ENCODE measurements around the gene LRP1.
A peak's percentile ranks its signal among the peaks of the same experiment; 100 is the strongest.

Gene LRP1

GRCh38 chr12:57203791-57204190 is 75.5 kb downstream of the LRP1 start:
- no peaks in the 10 kb centered on the region for H3K9me3 Mint-ChIP-seq
- CTCF ChIA-PET: no interaction called here

GRCh38 chr12:57204454-57204853 is 76.2 kb downstream of the LRP1 start:
- no peak overlapping the region for H3K27ac Mint-ChIP-seq
- no peak overlapping the region for H3K4me3 Mint-ChIP-seq
- CTCF ChIA-PET: no interaction called here
- H3K9me3 Mint-ChIP-seq: no peaks in the 10 kb centered on the region
- DNase-seq: no peak
- no peaks in the 10 kb centered on the region for H3K27me3 Mint-ChIP-seq
- H3K4me1 Mint-ChIP-seq: no peaks in the 10 kb centered on the region
- no peaks in the 10 kb centered on the region for H3K36me3 Mint-ChIP-seq

More at GRCh38 chr12:57203791-57204190, 75.5 kb downstream of the LRP1 start:
- no peak overlapping the region for H3K4me3 Mint-ChIP-seq
- no peaks in the 10 kb centered on the region for H3K36me3 Mint-ChIP-seq
- no peaks in the 10 kb centered on the region for H3K27me3 Mint-ChIP-seq
- no peaks in the 10 kb centered on the region for H3K4me1 Mint-ChIP-seq
- H3K27ac Mint-ChIP-seq: no peak overlapping the region
- DNase-seq: no peak

GRCh38 chr12:57205186-57205585 is 76.9 kb downstream of the LRP1 start:
- Mint-ChIP-seq H3K27me3 (no peaks in the 10 kb centered on the region), H3K9me3 (no peaks in the 10 kb centered on the region), H3K27ac (no peak overlapping the region), H3K36me3 (no peaks in the 10 kb centered on the region), H3K4me1 (no peaks in the 10 kb centered on the region), H3K4me3 (no peak overlapping the region)
- no peak for DNase-seq
- CTCF ChIA-PET: interaction anchor here (0.6 kb wide), 1 partner anchor 9 kb away, joined by 3 read pairs; no protein-coding TSS in a partner anchor

- no peak for DNase-seq
- H3K27me3 Mint-ChIP-seq: peaks cover 4% of the 10 kb centered on the region
- H3K27ac Mint-ChIP-seq: no peak overlapping the region
- no peak overlapping the region for H3K4me3 Mint-ChIP-seq
- H3K9me3 Mint-ChIP-seq: no peaks in the 10 kb centered on the region
- CTCF ChIA-PET: interaction anchor here (0.6 to 1.0 kb wide), 2 partner anchors 8 to 37 kb away, joined by 3 read pairs; no protein-coding TSS in a partner anchor
- H3K4me1 Mint-ChIP-seq: no peaks in the 10 kb centered on the region
- no peaks in the 10 kb centered on the region for H3K36me3 Mint-ChIP-seq
Measured at GRCh38 chr12:57205931-57206330, 77.6 kb downstream of the LRP1 start.

- CTCF ChIA-PET: interaction anchor here (0.9 to 1.4 kb wide), 2 partner anchors 32 to 35 kb away, joined by 4 to 5 read pairs; no protein-coding TSS in a partner anchor
- Mint-ChIP-seq H3K9me3 (no peaks in the 10 kb centered on the region), H3K27me3 (peaks cover 13% of the 10 kb centered on the region), H3K4me3 (no peak overlapping the region), H3K27ac (no peak overlapping the region), H3K36me3 (no peaks in the 10 kb centered on the region), H3K4me1 (peaks cover 3% of the 10 kb centered on the region)
- DNase-seq: no peak
Measured at GRCh38 chr12:57207731-57208630, 79.7 kb downstream of the LRP1 start.

GRCh38 chr12:57208631-57209282 is 80.5 kb downstream of the LRP1 start:
- H3K27me3 Mint-ChIP-seq: peaks cover 20% of the 10 kb centered on the region
- H3K9me3 Mint-ChIP-seq: no peaks in the 10 kb centered on the region
- peaks cover 9% of the 10 kb centered on the region for H3K4me1 Mint-ChIP-seq
- CTCF ChIA-PET: interaction anchor here (0.9 to 1.4 kb wide), 2 partner anchors 32 to 34 kb away, joined by 4 to 5 read pairs; no protein-coding TSS in a partner anchor
- H3K36me3 Mint-ChIP-seq: no peaks in the 10 kb centered on the region
- no peak overlapping the region for H3K4me3 Mint-ChIP-seq
- no peak overlapping the region for H3K27ac Mint-ChIP-seq
- no peak for DNase-seq

GRCh38 chr12:57209916-57210315 is 81.6 kb downstream of the LRP1 start:
- H3K27ac Mint-ChIP-seq: no peak overlapping the region
- H3K4me1 Mint-ChIP-seq: peaks cover 20% of the 10 kb centered on the region
- H3K36me3 Mint-ChIP-seq: no peaks in the 10 kb centered on the region
- no peak for DNase-seq
- CTCF ChIA-PET: interaction anchor here (10.5 kb wide), 1 partner anchor 32 kb away, joined by 318 read pairs; a partner anchor contains a TSS
- no peaks in the 10 kb centered on the region for H3K9me3 Mint-ChIP-seq
- H3K27me3 Mint-ChIP-seq: peaks cover 32% of the 10 kb centered on the region
- H3K4me3 Mint-ChIP-seq: no peak overlapping the region

GRCh38 chr12:57210461-57210860 is 82.2 kb downstream of the LRP1 start:
- no peak for DNase-seq
- CTCF ChIA-PET: interaction anchor here (10.5 kb wide), 1 partner anchor 31 kb away, joined by 318 read pairs; a partner anchor contains a TSS
- no peak overlapping the region for H3K27ac Mint-ChIP-seq
- H3K4me1 Mint-ChIP-seq: peaks cover 24% of the 10 kb centered on the region
- no peaks in the 10 kb centered on the region for H3K9me3 Mint-ChIP-seq
- H3K4me3 Mint-ChIP-seq: no peak overlapping the region
- no peaks in the 10 kb centered on the region for H3K36me3 Mint-ChIP-seq
- peaks cover 37% of the 10 kb centered on the region for H3K27me3 Mint-ChIP-seq

GRCh38 chr12:57210926-57211692 is 82.8 kb downstream of the LRP1 start:
- Mint-ChIP-seq H3K9me3 (no peaks in the 10 kb centered on the region), H3K36me3 (no peaks in the 10 kb centered on the region), H3K27ac (no peak overlapping the region), H3K4me3 (no peak overlapping the region), H3K4me1 (peaks cover 31% of the 10 kb centered on the region), H3K27me3 (peaks cover 44% of the 10 kb centered on the region)
- CTCF ChIA-PET: interaction anchor here (10.5 kb wide), 1 partner anchor 31 kb away, joined by 318 read pairs; a partner anchor contains a TSS
- DNase-seq: no peak

- Mint-ChIP-seq H3K27ac (no peak overlapping the region), H3K4me1 (peaks cover 31% of the 10 kb centered on the region), H3K4me3 (no peak overlapping the region), H3K36me3 (no peaks in the 10 kb centered on the region), H3K9me3 (no peaks in the 10 kb centered on the region), H3K27me3 (peaks cover 51% of the 10 kb centered on the region)
- DNase-seq: no peak
- CTCF ChIA-PET: interaction anchor here (2.4 to 10.5 kb wide), 4 partner anchors 16 to 246 kb away, joined by 10 to 318 read pairs (median 68); partner anchors contain the start of genes GLI1, SHMT2 and STAC3
Measured at GRCh38 chr12:57211791-57212700, 83.8 kb downstream of the LRP1 start.

GRCh38 chr12:57212701-57213057 is 84.4 kb downstream of the LRP1 start:
- Mint-ChIP-seq H3K27me3 (peaks cover 57% of the 10 kb centered on the region), H3K9me3 (no peaks in the 10 kb centered on the region), H3K4me3 (no peak overlapping the region), H3K36me3 (no peaks in the 10 kb centered on the region), H3K4me1 (peaks cover 36% of the 10 kb centered on the region), H3K27ac (no peak overlapping the region)
- no peak for DNase-seq
- CTCF ChIA-PET: interaction anchor here (0.7 to 10.5 kb wide), 8 partner anchors 15 to 246 kb away, joined by 3 to 318 read pairs (median 13); partner anchors contain the start of genes GLI1, SHMT2 and STAC3

- Mint-ChIP-seq H3K9me3 (no peaks in the 10 kb centered on the region), H3K36me3 (no peaks in the 10 kb centered on the region), H3K27ac (no peak overlapping the region), H3K4me1 (peaks cover 37% of the 10 kb centered on the region), H3K4me3 (no peak overlapping the region), H3K27me3 (peaks cover 62% of the 10 kb centered on the region)
- CTCF ChIA-PET: interaction anchor here (0.7 to 10.5 kb wide), 15 partner anchors 8 to 495 kb away, joined by 3 to 318 read pairs (median 5); partner anchors contain the start of genes GLI1, SHMT2 and STAC3
- peak; percentile 90 for DNase-seq
Measured at GRCh38 chr12:57213058-57213715, 84.9 kb downstream of the LRP1 start.
